SK-N-MC (cell line): ENCODE measurements around the gene PRRC2A.

Experiments used
- EZH2 ChIP-seq: fragments of 200-600 bp; sonication (generic); IDR thresholded peaks from one replicate; pipeline ENCODE4 v1.6.1; 2017; ENCODE audit warnings: antibody characterized with exemption
- FOXP2 ChIP-seq: optimal IDR thresholded peaks from 2 replicates; pipeline ENCODE3; 2011; ENCODE audit warnings: mild to moderate bottlenecking, moderate library complexity; ENCODE audit not compliant: insufficient read depth; ENCODE audit errors: extremely low read length, control extremely low read depth
- POLR2AphosphoS5 ChIP-seq: IDR thresholded peaks from 2 replicates; pipeline ENCODE4 v1.6.1; 2012; ENCODE audit warnings: mild to moderate bottlenecking, low read depth, low read length, borderline replicate concordance

- TF ChIP-seq EZH2 (no peak), POLR2AphosphoS5 (no peak), FOXP2 (no peak)
Measured at GRCh38 chr6:31610968-31611367, 9.5 kb upstream of the PRRC2A start.
